Gastrocnemius medialis (tissue), 4 donors: ENCODE data around the gene TGDS.

Source experiments
- POLR2A ChIP-seq, 2 donors: fragments of 450-650 bp; IDR thresholded peaks; one replicate each; pipeline ENCODE4 v1.6.1; 2017; ENCODE audit warnings: antibody characterized with exemption in 2 of 2, mild to moderate bottlenecking in 2 of 2, moderate library complexity in 2 of 2
- TF ChIP-seq, protein P1 (sequence below), 5 experiments: fragments of 450-650 bp in 3 of 5; fragments of 200-600 bp in 2 of 5; sonication (generic) in 2 of 5; IDR thresholded peaks in 4 of 5; conservative IDR thresholded peaks in 1 of 5; 1 replicate in 4 of 5; 2 replicates in 1 of 5; pipeline ENCODE4 v1.5.1; 2016 to 2019; ENCODE audit warnings: antibody characterized with exemption in 5 of 5, mild to moderate bottlenecking in 3 of 5, moderate library complexity in 3 of 5

DNA sequence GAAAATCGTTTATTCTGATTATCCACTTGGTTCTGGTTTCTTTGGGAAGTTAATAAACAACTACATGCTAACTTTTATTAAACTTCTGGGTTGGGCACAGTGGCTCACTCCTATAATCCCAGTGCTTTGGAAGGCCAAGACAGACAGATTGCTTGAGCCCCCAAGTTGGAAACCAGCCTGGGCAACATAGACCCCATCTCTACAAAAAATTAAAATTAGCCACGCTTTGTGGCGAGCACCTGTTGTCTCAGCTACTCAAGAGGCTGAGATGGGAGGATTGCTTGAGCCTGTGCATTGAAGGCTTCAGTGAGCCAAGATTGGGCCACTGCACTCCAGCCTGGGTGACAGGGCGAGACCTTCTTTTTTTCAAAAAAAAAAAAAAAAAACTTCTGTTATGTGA lies 27.4 kb upstream of the TGDS start:
- TF ChIP-seq, protein P1, sequence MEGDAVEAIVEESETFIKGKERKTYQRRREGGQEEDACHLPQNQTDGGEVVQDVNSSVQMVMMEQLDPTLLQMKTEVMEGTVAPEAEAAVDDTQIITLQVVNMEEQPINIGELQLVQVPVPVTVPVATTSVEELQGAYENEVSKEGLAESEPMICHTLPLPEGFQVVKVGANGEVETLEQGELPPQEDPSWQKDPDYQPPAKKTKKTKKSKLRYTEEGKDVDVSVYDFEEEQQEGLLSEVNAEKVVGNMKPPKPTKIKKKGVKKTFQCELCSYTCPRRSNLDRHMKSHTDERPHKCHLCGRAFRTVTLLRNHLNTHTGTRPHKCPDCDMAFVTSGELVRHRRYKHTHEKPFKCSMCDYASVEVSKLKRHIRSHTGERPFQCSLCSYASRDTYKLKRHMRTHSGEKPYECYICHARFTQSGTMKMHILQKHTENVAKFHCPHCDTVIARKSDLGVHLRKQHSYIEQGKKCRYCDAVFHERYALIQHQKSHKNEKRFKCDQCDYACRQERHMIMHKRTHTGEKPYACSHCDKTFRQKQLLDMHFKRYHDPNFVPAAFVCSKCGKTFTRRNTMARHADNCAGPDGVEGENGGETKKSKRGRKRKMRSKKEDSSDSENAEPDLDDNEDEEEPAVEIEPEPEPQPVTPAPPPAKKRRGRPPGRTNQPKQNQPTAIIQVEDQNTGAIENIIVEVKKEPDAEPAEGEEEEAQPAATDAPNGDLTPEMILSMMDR (IDR thresholded peaks at IDR 0.05 in 4 of 5, conservative IDR thresholded peaks at IDR 0.05 in 1 of 5): no peak
- TF ChIP-seq POLR2A (IDR thresholded peaks at IDR 0.05): no peak
